K562 (cell line): ENCODE measurements around the gene ZFR2. TPM values are rescaled to one million over a fixed set of nuclear protein-coding genes. Genes with fewer than 3 reads are reported as not detected.

ENCODE experiments used
- ATAC-seq: fragments of 200-7000 bp; cut with Tn5 transposase; 3 replicates; pipeline ENCODE4 v1.9.1; 2020; ENCODE audit warnings: moderate library complexity
- BruUV-seq: library from RNA; stranded (reverse); fragments of 400-500 nt; replicated peaks from 2 replicates; lab custom pipeline; 2021; lab: Mats Ljungman, UMichigan
- CTCF ChIA-PET: fragments of 300-600 bp; formaldehyde crosslinking; extraction: SDS; loops from one replicate; lab custom pipeline; 2021; ENCODE audit warnings: low intra/inter-chr PET ratio; lab: Yijun Ruan, JAX
- POLR2A ChIA-PET: fragments of 300-600, 350-650 bp; sonication (Branson Sonifier 250); formaldehyde crosslinking; extraction: SDS; loops from one replicate; lab custom pipeline; 2021; ENCODE audit warnings: antibody characterized with exemption, inconsistent platforms; lab: Yijun Ruan, JAX
- DNase-seq, 4 experiments: peaks; one replicate each; pipeline versions ENCODE4 v3.0.0 to v3.0.0-alpha.2; 2011 to 2018; ENCODE audit warnings: low spot score in 3 of 4, mixed read lengths in 3 of 4; ENCODE audit errors: extremely low read depth in 1 of 4
- FAIRE-seq: peaks from 2 replicates; lab custom pipeline; 2011; peaks lifted over from hg19 to GRCh38; lab: Jason Lieb, UNC
- H2AFZ ChIP-seq: 2 replicates; pipeline ENCODE4 v1.6.0; 2011; ENCODE audit warnings: low read depth, low read length, control low read depth, inconsistent platforms
- H3K27ac ChIP-seq: fragments of 200-600 bp; 3 replicates; pipeline ENCODE4 v1.8.0; 2011; ENCODE audit warnings: low read depth, mild to moderate bottlenecking, control low read depth, inconsistent platforms, low read length, moderate library complexity, mixed read lengths; ENCODE audit errors: extremely low read depth
- H3K27me3 ChIP-seq, 2 experiments: fragments of 300-600 bp in 1 of 2; 2 replicates in 1 of 2; 3 replicates in 1 of 2; pipeline versions ENCODE4 v1.6.0 to v1.8.0; 2011; ENCODE audit warnings: inconsistent platforms in 2 of 2, low read length in 2 of 2, mild to moderate bottlenecking in 1 of 2, mixed read lengths in 1 of 2, moderate library complexity in 1 of 2; ENCODE audit not compliant: control insufficient read depth in 2 of 2, insufficient read depth in 2 of 2
- H3K36me3 ChIP-seq: fragments of 300-600 bp; 3 replicates; pipeline ENCODE4 v1.8.0; 2011; ENCODE audit warnings: mild to moderate bottlenecking, low read length, inconsistent platforms; ENCODE audit not compliant: control insufficient read depth, insufficient read depth
- H3K4me1 ChIP-seq, 2 experiments: fragments of 200-600 bp in 1 of 2; replicated peaks in 1 of 2; 2 replicates in 1 of 2; 3 replicates in 1 of 2; pipeline versions ENCODE4 v1.5.1 to v1.8.0; 2011; ENCODE audit warnings: inconsistent platforms in 2 of 2, low read length in 2 of 2, mild to moderate bottlenecking in 1 of 2, mixed read lengths in 1 of 2, moderate library complexity in 1 of 2; ENCODE audit not compliant: control insufficient read depth in 2 of 2, insufficient read depth in 2 of 2
- H3K4me2 ChIP-seq: 2 replicates; pipeline ENCODE4 v1.6.1; 2011; ENCODE audit warnings: low read length, control low read depth, inconsistent platforms, mixed read lengths; ENCODE audit not compliant: insufficient read depth
- H3K4me3 ChIP-seq: fragments of 200-600 bp; sonication (generic), shearing (Covaris generic); 2 replicates; pipeline ENCODE4 v1.5.1; 2016; ENCODE audit warnings: control low read depth, inconsistent platforms
- H3K79me2 ChIP-seq: fragments of 200-600 bp; 3 replicates; pipeline ENCODE4 v1.8.0; 2011; ENCODE audit warnings: low read length, inconsistent platforms; ENCODE audit not compliant: control insufficient read depth, insufficient read depth
- H3K9ac ChIP-seq, 2 experiments: 2 replicates each; pipeline versions ENCODE4 v1.6.0 to v1.6.1; 2011; ENCODE audit warnings: low read depth in 2 of 2, low read length in 2 of 2, control low read depth in 1 of 2, inconsistent platforms in 1 of 2, mild to moderate bottlenecking in 1 of 2, mixed read lengths in 1 of 2; ENCODE audit not compliant: insufficient read depth in 1 of 2
- H3K9me1 ChIP-seq: one replicate; pipeline ENCODE4 v1.6.0; 2011; ENCODE audit warnings: inconsistent platforms, mild to moderate bottlenecking, low read length, moderate library complexity; ENCODE audit not compliant: control insufficient read depth, insufficient read depth
- H3K9me3 ChIP-seq: replicated peaks from 2 replicates; pipeline ENCODE4 v1.5.1; 2011; ENCODE audit warnings: low read depth, low read length, inconsistent platforms; ENCODE audit not compliant: control insufficient read depth, insufficient read depth
- H4K20me1 ChIP-seq: replicated peaks from 2 replicates; pipeline ENCODE4 v1.6.1; 2011; ENCODE audit warnings: low read length, inconsistent platforms, mixed read lengths; ENCODE audit not compliant: control insufficient read depth, insufficient read depth
- SIRT6 ChIP-seq: IDR thresholded peaks from one replicate; pipeline ENCODE4 v1.6.1; 2012; ENCODE audit warnings: low read depth, mild to moderate bottlenecking, control low read depth, inconsistent platforms, low read length, moderate library complexity
- SPI1 ChIP-seq: IDR thresholded peaks from 2 replicates; pipeline ENCODE4 v1.6.1; 2011; ENCODE audit warnings: low read depth, low read length, control low read depth, borderline replicate concordance
- ZNF121 ChIP-seq: sonication (generic); formaldehyde crosslinking; conservative IDR thresholded peaks from 2 replicates; pipeline ENCODE4 v1.8.0; 2022; ENCODE audit warnings: missing genetic modification reagents
- ZNF316 ChIP-seq: fragments of 450-650 bp; IDR thresholded peaks from 2 replicates; pipeline ENCODE4 v1.6.1; 2016
- ZNF583 ChIP-seq: fragments of 250-450 bp; sonication (Bioruptor Pico); IDR thresholded peaks from 2 replicates; pipeline ENCODE4 v1.4.0; 2020
- ZSCAN32 ChIP-seq: fragments of 450-650 bp; formaldehyde crosslinking; IDR thresholded peaks from 2 replicates; pipeline ENCODE4 v1.4.0; 2020; ENCODE audit warnings: mild to moderate bottlenecking, moderate library complexity
- WGBS: fragments of 100-300 bp; shearing (Covaris generic); methylation state at CpG from one replicate; pipeline ENCODE4 v1.1.6; 2016; ENCODE audit warnings: low coverage, mixed read lengths; ENCODE audit not compliant: insufficient coverage; ENCODE audit errors: missing lambda C conversion rate; 5-methylcytosine and 5-hydroxymethylcytosine counted together
- in situ Hi-C: fragments of 300-500 bp; cut with MboI; formaldehyde crosslinking; loops from 4 replicates; pipeline ENCODE4 v1.15.0; 2018; ENCODE audit warnings: inconsistent platforms, mixed read lengths
- intact Hi-C: fragments of 100-400 bp; cut with micrococcal nuclease; formaldehyde crosslinking; loops from 2 replicates; pipeline ENCODE4 v1.14.2; 2022
- polyA plus RNA-seq, 8 experiments: library from polyadenylated mRNA; depleted of rRNA in 4 of 8; stranded (reverse) in 5 of 8; unstranded in 3 of 8; fragments of >200 nt; fragmentation: Nextera tagmentation in 2 of 8; fragmentation: Illumina TruSeq in 1 of 8; extraction: Ambion mirVana in 2 of 8; extraction: Trizol in 1 of 8; gene quantifications; 2 replicates each; pipeline versions ENCODE4 v1.2.1 to v1.2.3, GENCODE V29; 2011 to 2014; ENCODE audit warnings: inconsistent platforms in 1 of 8, missing spikeins in 1 of 8
- total RNA-seq, 7 experiments: library from RNA; depleted of rRNA in 6 of 7; stranded (reverse); fragments of >200 nt in 6 of 7; fragmentation: Illumina TruSeq in 2 of 7; extraction: Trizol in 2 of 7; gene quantifications; 2 replicates each; pipeline versions ENCODE4 v1.2.1 to v1.2.3, GENCODE V29; 2011 to 2021; ENCODE audit warnings: low replicate concordance in 1 of 7
- TF ChIP-seq, protein P1 (sequence below): sonication (generic); formaldehyde crosslinking; IDR thresholded peaks from 2 replicates; pipeline ENCODE4 v1.8.1; 2023; ENCODE audit warnings: mild to moderate bottlenecking, missing genetic modification reagents

ZFR2 gene
- total and polyA plus RNA-seq, 9 of the 15 experiments (the other 6 are each of a cell fraction or from before 2014, with no cell fraction given) = 0.03 to 0.59 (median 0.07) TPM; not detected in 6

DNA sequence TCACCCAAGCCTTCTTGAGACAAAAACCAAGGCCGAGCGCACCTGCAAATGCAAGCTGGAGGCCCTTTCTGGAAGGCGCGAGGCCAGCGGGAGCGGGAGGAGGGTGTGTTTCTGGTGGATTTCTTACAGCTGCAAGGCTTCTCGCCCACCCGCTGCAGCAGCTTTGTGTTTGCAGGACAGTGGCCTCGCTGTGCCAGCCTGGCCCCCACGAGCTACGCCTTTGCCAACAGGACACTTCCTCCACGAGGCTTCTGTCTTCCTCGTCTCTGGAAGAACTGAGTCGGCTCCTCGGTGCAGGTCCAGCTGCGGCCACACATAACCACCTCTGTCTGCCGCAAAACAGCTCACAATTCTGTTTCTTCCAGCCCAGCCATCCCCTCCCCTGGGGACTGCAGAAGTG, 21.8 kb upstream of the ZFR2 start:
- Histone ChIP-seq H4K20me1 (no peaks in the 10 kb centered on the region), H3K27ac (no peak overlapping the region)
- no peak for TF ChIP-seq ZNF316
- TF ChIP-seq, protein P1, sequence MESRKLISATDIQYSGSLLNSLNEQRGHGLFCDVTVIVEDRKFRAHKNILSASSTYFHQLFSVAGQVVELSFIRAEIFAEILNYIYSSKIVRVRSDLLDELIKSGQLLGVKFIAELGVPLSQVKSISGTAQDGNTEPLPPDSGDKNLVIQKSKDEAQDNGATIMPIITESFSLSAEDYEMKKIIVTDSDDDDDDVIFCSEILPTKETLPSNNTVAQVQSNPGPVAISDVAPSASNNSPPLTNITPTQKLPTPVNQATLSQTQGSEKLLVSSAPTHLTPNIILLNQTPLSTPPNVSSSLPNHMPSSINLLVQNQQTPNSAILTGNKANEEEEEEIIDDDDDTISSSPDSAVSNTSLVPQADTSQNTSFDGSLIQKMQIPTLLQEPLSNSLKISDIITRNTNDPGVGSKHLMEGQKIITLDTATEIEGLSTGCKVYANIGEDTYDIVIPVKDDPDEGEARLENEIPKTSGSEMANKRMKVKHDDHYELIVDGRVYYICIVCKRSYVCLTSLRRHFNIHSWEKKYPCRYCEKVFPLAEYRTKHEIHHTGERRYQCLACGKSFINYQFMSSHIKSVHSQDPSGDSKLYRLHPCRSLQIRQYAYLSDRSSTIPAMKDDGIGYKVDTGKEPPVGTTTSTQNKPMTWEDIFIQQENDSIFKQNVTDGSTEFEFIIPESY (CRISPR knock-in tag) = 0 out of 2 replicates have a peak, but pooled peaks have one; percentile 37
- no peak for TF ChIP-seq SIRT6
- TF ChIP-seq, all 486 proteins: peak for 1
- Histone ChIP-seq H3K27me3 (peaks cover 6 to 48% of the 10 kb centered on the region in 2 experiments; a peak in 3 of 5 replicates), H3K36me3 (no peaks in the 10 kb centered on the region), H3K9me3 (no peaks in the 10 kb centered on the region), H3K9me1 (no peaks in the 10 kb centered on the region), H3K4me3 (no peak overlapping the region), H3K4me1 (peaks cover 0 to 4% of the 10 kb centered on the region in 2 experiments; a peak in 1 of 5 replicates), H3K4me2 (no peak overlapping the region), H2AFZ (no peak overlapping the region), H3K9ac (peak overlapping the region in 1 of 2 experiments; percentile 68; a peak in 1 of 4 replicates), H3K79me2 (no peaks in the 10 kb centered on the region)
- ATAC-seq (no peak), FAIRE-seq (no peak), DNase-seq (no peak)
- no TSS peak for BruUV-seq
- CTCF ChIA-PET = no interaction called here
- intact Hi-C loops = no loop called here
- WGBS = 28% methylated on average over 17 of the region's 17 CpGs
- POLR2A ChIA-PET = interaction anchor here (0.6 to 1.1 kb wide), 3 partner anchors 9 to 55 kb away, joined by 3 read pairs; no protein-coding TSS in a partner anchor
- in situ Hi-C loops = no loop called here

DNA sequence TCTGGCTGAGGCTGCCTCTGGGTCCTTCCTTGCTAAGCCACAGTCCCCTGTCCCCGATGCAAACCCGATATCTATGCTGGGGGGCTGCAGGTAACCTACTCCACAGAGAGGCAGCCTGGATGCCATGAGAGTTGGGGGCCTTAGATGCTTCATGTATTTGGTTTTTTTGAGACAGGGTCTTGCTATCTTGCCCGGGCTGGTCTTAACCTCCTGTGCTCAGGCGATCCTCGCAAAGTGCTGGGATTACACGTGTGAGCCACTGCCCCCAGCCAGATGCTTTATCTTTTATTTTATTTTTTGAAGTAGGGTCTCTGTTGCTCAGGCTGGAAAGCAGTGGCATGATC, 13.2 kb upstream of the ZFR2 start:
- H3K4me2 ChIP-seq = no peak overlapping the region
- no peak overlapping the region for H3K4me3 ChIP-seq
- no peaks in the 10 kb centered on the region for H3K36me3 ChIP-seq
- TF ChIP-seq ZSCAN32 (CRISPR knock-in tag) (no peak), ZNF583 (CRISPR knock-in tag) (no peak), ZNF121 (CRISPR knock-in tag) (peak; percentile 76), SPI1 (peak; percentile 90; the same call in 1 of the 2 replicates)
- DNase-seq (no peak), ATAC-seq (no peak), FAIRE-seq (peak; percentile 19)
- no peaks in the 10 kb centered on the region for H3K9me3 ChIP-seq
- no peaks in the 10 kb centered on the region for H3K79me2 ChIP-seq
- H4K20me1 ChIP-seq = peaks cover 4% of the 10 kb centered on the region; the same call in 1 of the 2 replicates
- intact Hi-C loops (no loop called here), in situ Hi-C loops (no loop called here)
- no peaks in the 10 kb centered on the region for H3K9me1 ChIP-seq
- H3K27ac ChIP-seq = no peak overlapping the region
- ChIA-PET POLR2A (no interaction called here), CTCF (no interaction called here)
- BruUV-seq = no TSS peak
- WGBS = 2% methylated on average over 6 of the region's 6 CpGs
- H3K27me3 ChIP-seq = peaks cover 9 to 28% of the 10 kb centered on the region in 2 experiments; a peak in 4 of 5 replicates
- peaks cover 0 to 4% of the 10 kb centered on the region in 2 experiments; a peak in 2 of 5 replicates for H3K4me1 ChIP-seq
- H3K9ac ChIP-seq = no peak overlapping the region
- no peak overlapping the region for H2AFZ ChIP-seq
